Thymus (tissue), 11 donors: ENCODE data around the gene SIK3. TPM values are rescaled to one million over a fixed set of nuclear protein-coding genes. Genes with fewer than 3 reads are reported as not detected.
A peak's percentile ranks its signal among the peaks of the same experiment; 100 is the strongest.
"Not testable (repeated sequence)": the region's sequence is repeated elsewhere in the genome, so short reads cannot be mapped to it uniquely, and the experiment has no call there.

ENCODE experiments used
- DNase-seq, 9 donors: peaks; one replicate each; pipeline ENCODE4 v3.0.0-alpha.2; 2013; ENCODE audit warnings: low spot score in 9 of 9, low read depth in 6 of 9, missing footprints in 1 of 9
- H3K27ac ChIP-seq, 2 donors: one replicate each; pipeline ENCODE4 v1.5.1; 2013; ENCODE audit warnings: control low read depth in 1 of 2, low read depth in 1 of 2, low read length in 1 of 2, mild to moderate bottlenecking in 1 of 2, moderate library complexity in 1 of 2
- H3K27me3 ChIP-seq, 2 donors: one replicate each; pipeline ENCODE4 v1.5.1; 2013; ENCODE audit warnings: low read length in 1 of 2; ENCODE audit not compliant: control insufficient read depth in 2 of 2, insufficient read depth in 1 of 2
- H3K36me3 ChIP-seq, 2 donors: one replicate each; pipeline ENCODE4 v1.5.1; 2013; ENCODE audit warnings: low read length in 1 of 2, mild to moderate bottlenecking in 1 of 2, moderate library complexity in 1 of 2; ENCODE audit not compliant: control insufficient read depth in 2 of 2, insufficient read depth in 2 of 2
- H3K4me1 ChIP-seq, 2 donors: one replicate each; pipeline ENCODE4 v1.5.1; 2013; ENCODE audit warnings: low read length in 2 of 2; ENCODE audit not compliant: control insufficient read depth in 2 of 2, insufficient read depth in 2 of 2
- H3K4me3 ChIP-seq, 2 donors: one replicate each; pipeline ENCODE4 v1.5.1; 2013; ENCODE audit warnings: low read length in 2 of 2, control low read depth in 1 of 2, mild to moderate bottlenecking in 1 of 2
- H3K9me3 ChIP-seq, 2 donors: one replicate each; pipeline ENCODE4 v1.5.1; 2013; ENCODE audit warnings: low read length in 1 of 2, mild to moderate bottlenecking in 1 of 2; ENCODE audit not compliant: control insufficient read depth in 2 of 2, insufficient read depth in 1 of 2
- WGBS: extraction: QIAGEN DNeasy Blood & Tissue Kit; methylation state at CpG from one replicate; pipeline ENCODE4 v1.1.7; 2013; 5-methylcytosine and 5-hydroxymethylcytosine counted together
- polyA plus RNA-seq: library from polyadenylated mRNA; stranded (reverse); fragments of 200-250 nt; gene quantifications from one replicate; pipeline ENCODE4 v1.2.3, GENCODE V29; 2013
- total RNA-seq: library from RNA; stranded (reverse); fragments of 120-200 nt; gene quantifications from one replicate; pipeline ENCODE4 v1.2.4, GENCODE V29; 2013
- donor health status: healthy.

The SIK3 gene
- total and polyA plus RNA-seq, 2 donors = 10.3 to 12.2 TPM

DNA sequence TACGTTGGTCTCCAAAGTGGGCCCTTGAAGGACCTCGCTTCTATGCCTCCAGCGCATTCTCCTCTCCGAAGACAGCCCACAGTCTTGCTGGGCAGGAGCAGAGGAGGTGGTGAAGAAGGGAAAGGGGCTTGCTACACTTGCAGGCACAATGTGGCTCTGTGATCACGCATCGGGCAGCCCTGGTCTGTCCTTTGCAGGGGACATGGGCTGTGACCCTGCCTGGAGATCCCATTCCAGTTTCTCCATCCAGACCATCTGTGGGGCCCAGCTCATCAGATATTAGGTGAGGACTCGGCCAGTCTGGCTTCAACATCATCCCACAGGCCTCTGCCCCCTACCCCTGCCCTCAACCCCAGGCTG, 261.6 kb downstream of the SIK3 start:
- no peak for DNase-seq
- H3K4me3 ChIP-seq = no peak overlapping the region
- WGBS = 98% methylated on average over 7 of the region's 7 CpGs
- H3K27ac ChIP-seq = no peak overlapping the region
- H3K4me1 ChIP-seq = peaks cover 6 to 16% of the 10 kb centered on the region in 2 donors
- H3K36me3 ChIP-seq = no peaks in the 10 kb centered on the region
- peaks cover 0 to 3% of the 10 kb centered on the region in 2 donors for H3K27me3 ChIP-seq
- H3K9me3 ChIP-seq = no peaks in the 10 kb centered on the region

DNA sequence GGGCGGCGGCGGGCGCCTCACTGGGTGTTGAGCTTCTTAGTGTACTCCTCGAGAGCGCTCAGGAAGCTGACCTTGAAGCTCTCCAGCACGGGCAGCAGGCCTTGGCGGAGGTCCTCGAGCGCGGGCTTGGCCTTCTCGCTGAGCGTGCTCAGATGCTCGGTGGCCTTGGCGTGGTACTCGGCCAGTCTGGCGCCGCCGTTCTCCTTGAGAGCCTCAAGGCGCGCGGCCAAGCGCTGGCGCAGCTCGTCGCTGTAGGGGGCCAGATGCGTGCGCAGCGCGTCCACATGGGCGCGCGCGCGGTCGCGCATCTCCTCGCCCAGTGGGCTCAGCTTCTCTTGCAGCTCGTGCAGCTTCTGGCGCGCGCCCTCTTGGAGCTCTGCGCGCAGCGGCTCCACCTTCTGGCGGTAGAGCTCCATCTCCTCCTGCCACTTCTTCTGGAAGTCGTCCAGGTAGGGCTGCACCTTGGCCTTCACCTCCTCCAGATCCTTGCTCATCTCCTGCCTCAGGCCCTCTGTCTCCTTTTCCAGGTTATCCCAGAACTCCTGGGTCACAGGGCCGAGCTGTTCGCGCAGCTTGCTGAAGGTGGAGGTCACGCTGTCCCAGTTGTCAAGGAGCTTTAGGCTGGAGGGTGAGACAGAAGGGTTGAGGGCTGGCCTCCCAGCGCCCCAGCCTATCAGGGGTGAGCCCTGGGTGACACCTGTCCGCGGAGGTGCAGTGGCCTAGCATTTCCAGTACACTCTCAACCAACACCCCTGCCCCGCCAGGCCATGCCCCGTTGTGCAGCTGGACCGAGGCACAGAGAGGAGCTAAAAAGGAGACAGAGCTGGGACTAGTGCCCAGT, 262.2 kb downstream of the SIK3 start:
- DNase-seq = peak in 8 of 9 donors; percentile 75 to 93 (median 83)
- 14% methylated on average over 57 of the region's 57 CpGs for WGBS
- Histone ChIP-seq H3K4me1 (peaks cover 6 to 16% of the 10 kb centered on the region in 2 donors), H3K4me3 (peak overlapping the region; percentile 50 to 51), H3K9me3 (no peaks in the 10 kb centered on the region), H3K36me3 (no peaks in the 10 kb centered on the region), H3K27me3 (peaks cover 0 to 3% of the 10 kb centered on the region in 2 donors), H3K27ac (peak overlapping the region; percentile 9 to 53)

DNA sequence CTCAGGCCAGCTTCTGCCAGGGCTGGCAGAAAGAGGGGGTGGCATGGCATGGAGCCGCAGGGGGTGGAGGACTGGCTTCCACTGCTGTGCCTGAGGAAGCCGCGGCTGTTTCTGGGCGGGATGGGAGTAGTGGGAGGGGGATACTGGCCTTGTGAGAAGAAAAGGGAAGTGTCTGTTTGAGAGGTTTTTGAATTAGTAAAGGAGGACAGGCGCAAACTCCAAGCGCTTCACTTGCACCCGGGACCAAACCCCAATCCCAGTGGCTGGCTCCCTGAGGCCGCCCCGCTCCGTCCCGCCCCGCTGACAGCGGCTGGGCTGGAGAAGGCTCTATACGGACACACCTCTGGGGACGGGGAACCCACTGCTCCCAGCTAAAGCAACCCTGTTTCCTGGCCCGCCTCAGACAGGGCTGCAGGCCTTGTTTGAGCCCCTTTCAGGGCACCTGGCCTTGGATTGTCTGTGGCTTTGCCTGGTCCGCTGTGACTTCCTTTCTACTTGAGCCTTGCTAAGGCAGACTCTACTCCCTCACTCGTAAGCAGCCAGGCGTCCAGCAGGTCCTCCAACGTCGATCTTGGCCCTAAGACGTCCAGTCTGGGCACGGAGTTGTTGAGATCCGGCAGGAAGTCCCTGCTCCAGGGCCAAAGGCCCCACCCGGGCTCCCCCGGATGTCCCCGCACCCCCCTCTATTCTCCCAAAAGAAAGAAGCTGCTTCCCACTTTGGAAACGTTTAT, 263.0 kb downstream of the SIK3 start:
- H3K9me3 ChIP-seq = no peaks in the 10 kb centered on the region
- H3K4me1 ChIP-seq = peaks cover 6 to 16% of the 10 kb centered on the region in 2 donors
- peaks cover 0 to 3% of the 10 kb centered on the region in 2 donors for H3K27me3 ChIP-seq
- WGBS = 12% methylated on average over 28 of the region's 28 CpGs
- no peaks in the 10 kb centered on the region for H3K36me3 ChIP-seq
- no peak for DNase-seq
- H3K4me3 ChIP-seq = peak overlapping the region; percentile 50 to 51
- peak overlapping the region; percentile 9 to 53 for H3K27ac ChIP-seq

DNA sequence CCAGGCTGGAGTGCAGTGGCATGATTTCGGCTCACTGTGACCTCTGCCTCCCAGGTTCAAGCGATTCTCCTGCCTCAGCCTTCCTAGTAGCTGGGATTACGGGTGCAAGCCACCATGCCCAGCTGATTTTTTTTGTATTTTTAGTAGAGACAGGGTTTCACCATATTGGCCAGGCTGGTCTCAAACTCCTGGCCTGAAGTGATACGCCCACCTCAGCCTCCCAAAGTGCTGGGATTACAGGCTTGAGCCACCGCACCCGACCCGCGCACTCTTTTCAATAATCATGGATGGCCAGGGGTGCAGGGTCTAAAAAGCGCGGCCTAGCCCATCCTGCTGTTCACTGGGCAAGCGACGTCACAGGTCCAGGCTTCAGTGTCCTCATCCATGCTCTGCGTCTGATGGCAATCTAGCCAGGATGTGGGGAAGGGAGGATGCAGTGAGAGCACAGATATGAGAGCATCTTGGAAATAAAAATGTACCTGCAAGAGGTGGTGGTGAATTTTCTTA, 263.6 kb downstream of the SIK3 start:
- not testable (repeated sequence) for H3K36me3 ChIP-seq, DNase-seq, H3K4me3 ChIP-seq, H3K27ac ChIP-seq, H3K27me3 ChIP-seq, H3K9me3 ChIP-seq
- H3K4me1 ChIP-seq = peaks cover 6 to 16% of the 10 kb centered on the region in 2 donors
- 84% methylated on average over 13 of the region's 13 CpGs for WGBS

DNA sequence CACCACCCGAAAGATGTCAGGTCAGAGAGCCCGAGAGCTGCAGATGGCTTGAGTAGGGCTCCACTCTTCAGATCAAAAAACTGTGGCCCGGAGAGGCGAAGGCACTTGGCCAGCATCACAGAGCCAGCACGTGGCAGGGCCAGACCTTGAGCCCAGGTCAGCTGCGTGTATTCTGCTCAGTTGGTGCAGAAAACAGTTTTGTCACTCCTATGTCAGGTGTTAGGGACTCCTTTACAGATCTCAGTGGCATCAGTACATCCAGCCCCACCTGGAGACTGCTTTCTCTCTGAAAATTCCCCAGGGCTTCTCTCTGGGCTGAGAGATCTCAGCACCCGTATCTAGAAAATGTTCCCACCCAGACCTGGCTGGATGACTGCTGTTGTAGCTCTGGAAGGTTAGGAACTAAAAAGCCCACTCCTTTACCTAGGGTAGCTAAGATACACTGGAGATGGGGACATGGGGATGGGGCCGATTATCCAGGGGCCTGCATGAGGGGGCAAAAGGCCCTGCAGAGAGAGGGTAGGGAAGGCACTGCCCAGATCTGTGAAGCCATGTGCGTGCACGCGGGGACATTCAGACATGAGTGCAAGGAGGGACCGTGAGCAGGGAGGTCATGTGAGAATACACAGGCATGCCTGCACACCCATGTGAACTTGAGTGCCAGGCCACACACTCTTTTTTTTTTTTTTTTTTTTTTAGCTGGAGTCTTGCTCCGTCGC, 264.3 kb downstream of the SIK3 start:
- H3K36me3 ChIP-seq = no peaks in the 10 kb centered on the region
- H3K4me1 ChIP-seq = peaks cover 6 to 16% of the 10 kb centered on the region in 2 donors
- H3K4me3 ChIP-seq = no peak overlapping the region
- 96% methylated on average over 14 of the region's 14 CpGs for WGBS
- no peaks in the 10 kb centered on the region for H3K9me3 ChIP-seq
- H3K27me3 ChIP-seq = peaks cover 0 to 3% of the 10 kb centered on the region in 2 donors
- DNase-seq = no peak
- no peak overlapping the region for H3K27ac ChIP-seq

DNA sequence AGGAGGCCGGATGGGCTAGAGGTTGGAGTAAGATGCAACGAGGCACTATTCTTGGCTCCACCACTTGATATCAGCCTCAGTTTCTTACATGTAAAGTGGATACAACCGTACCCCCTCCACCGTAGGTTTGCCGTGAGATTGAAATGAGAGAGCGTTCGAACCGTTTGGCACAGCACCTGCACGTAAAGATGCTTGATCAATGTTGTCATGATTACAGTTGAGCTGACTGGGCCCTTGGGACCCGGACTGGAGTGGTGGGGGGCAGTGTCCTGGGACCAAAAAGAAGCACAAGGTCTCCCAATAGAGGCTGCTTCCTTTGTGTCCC, 264.8 kb downstream of the SIK3 start:
- Histone ChIP-seq H3K4me1 (peaks cover 6 to 16% of the 10 kb centered on the region in 2 donors), H3K36me3 (no peaks in the 10 kb centered on the region), H3K27me3 (peaks cover 0 to 3% of the 10 kb centered on the region in 2 donors), H3K27ac (no peak overlapping the region), H3K9me3 (no peaks in the 10 kb centered on the region), H3K4me3 (no peak overlapping the region)
- DNase-seq = no peak
- 97% methylated on average over 10 of the region's 10 CpGs for WGBS

DNA sequence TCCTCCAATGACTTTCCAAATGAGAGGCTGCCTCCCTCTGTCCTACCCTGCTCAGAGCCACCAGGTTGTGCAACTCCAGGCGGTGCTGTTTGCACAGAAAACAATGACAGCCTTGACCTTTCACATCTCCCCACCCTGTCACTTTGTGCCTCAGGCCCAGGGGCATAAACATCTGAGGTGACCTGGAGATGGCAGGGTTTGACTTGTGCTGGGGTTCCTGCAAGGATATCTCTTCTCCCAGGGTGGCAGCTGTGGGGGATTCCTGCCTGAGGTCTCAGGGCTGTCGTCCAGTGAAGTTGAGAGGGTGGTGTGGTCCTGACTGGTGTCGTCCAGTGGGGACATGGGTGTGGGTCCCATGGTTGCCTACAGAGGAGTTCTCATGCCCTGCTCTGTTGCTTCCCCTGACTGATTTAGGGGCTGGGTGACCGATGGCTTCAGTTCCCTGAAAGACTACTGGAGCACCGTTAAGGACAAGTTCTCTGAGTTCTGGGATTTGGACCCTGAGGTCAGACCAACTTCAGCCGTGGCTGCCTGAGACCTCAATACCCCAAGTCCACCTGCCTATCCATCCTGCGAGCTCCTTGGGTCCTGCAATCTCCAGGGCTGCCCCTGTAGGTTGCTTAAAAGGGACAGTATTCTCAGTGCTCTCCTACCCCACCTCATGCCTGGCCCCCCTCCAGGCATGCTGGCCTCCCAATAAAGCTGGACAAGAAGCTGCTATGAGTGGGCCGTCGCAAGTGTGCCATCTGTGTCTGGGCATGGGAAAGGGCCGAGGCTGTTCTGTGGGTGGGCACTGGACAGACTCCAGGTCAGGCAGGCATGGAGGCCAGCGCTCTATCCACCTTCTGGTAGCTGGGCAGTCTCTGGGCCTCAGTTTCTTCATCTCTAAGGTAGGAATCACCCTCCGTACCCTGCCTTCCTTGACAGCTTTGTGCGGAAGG, 265.6 kb downstream of the SIK3 start:
- no peak overlapping the region for H3K27ac ChIP-seq
- no peak overlapping the region for H3K4me3 ChIP-seq
- no peak for DNase-seq
- H3K4me1 ChIP-seq = peaks cover 6 to 16% of the 10 kb centered on the region in 2 donors
- H3K36me3 ChIP-seq = no peaks in the 10 kb centered on the region
- H3K27me3 ChIP-seq = peaks cover 0 to 3% of the 10 kb centered on the region in 2 donors
- no peaks in the 10 kb centered on the region for H3K9me3 ChIP-seq
- WGBS = 86% methylated on average over 13 of the region's 13 CpGs

DNA sequence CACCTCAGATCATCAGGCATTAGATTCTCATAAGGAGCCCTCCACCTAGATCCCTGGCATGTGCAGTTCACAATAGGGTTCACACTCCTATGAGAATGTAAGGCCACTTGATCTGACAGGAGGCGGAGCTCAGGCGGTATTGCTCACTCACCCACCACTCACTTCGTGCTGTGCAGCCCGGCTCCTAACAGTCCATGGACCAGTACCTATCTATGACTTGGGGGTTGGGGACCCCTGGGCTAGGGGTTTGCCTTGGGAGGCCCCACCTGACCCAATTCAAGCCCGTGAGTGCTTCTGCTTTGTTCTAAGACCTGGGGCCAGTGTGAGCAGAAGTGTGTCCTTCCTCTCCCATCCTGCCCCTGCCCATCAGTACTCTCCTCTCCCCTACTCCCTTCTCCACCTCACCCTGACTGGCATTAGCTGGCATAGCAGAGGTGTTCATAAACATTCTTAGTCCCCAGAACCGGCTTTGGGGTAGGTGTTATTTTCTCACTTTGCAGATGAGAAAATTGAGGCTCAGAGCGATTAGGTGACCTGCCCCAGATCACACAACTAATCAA, 266.4 kb downstream of the SIK3 start:
- Histone ChIP-seq H3K4me3 (no peak overlapping the region), H3K9me3 (no peaks in the 10 kb centered on the region), H3K27me3 (peaks cover 0 to 3% of the 10 kb centered on the region in 2 donors), H3K36me3 (no peaks in the 10 kb centered on the region), H3K27ac (no peak overlapping the region), H3K4me1 (peaks cover 6 to 16% of the 10 kb centered on the region in 2 donors)
- DNase-seq = no peak
- 97% methylated on average over 7 of the region's 7 CpGs for WGBS
